Erythroblast (primary cell): Measurements from ENCODE around the gene KRTAP10-1.
"Not testable (repeated sequence)": the region's sequence is repeated elsewhere in the genome, so short reads cannot be mapped to it uniquely, and the experiment has no call there.

ENCODE experiments used
- GATA1 ChIP-seq: IDR thresholded peaks from 2 replicates; pipeline ENCODE4 v1.6.1; 2011; ENCODE audit warnings: low read depth, mild to moderate bottlenecking, control low read depth, low read length, moderate library complexity
- POLR2A ChIP-seq: IDR thresholded peaks from 2 replicates; pipeline ENCODE4 v1.6.1; 2011; ENCODE audit warnings: mild to moderate bottlenecking, low read length

DNA sequence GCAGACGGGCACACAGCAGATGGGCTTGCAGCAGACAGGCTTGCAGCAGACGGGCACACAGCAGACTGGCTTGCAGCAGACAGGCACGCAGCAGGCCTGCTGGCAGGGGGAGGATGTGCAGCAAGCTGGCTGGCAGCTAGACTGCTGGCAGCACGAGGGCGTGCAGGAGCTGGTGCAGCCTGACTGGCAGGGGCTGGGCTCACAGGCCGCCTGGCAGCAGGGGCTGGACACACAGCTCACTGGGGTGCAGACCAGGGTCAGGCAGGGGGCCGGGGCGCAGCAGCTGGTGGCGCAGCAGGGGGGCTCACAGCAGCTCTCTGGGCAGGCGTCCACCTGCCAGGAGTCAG, 18.3 kb upstream of the KRTAP10-1 start:
- not testable (repeated sequence) for TF ChIP-seq POLR2A, GATA1
